ENCODE results near the gene ZNF354C.

DNA sequence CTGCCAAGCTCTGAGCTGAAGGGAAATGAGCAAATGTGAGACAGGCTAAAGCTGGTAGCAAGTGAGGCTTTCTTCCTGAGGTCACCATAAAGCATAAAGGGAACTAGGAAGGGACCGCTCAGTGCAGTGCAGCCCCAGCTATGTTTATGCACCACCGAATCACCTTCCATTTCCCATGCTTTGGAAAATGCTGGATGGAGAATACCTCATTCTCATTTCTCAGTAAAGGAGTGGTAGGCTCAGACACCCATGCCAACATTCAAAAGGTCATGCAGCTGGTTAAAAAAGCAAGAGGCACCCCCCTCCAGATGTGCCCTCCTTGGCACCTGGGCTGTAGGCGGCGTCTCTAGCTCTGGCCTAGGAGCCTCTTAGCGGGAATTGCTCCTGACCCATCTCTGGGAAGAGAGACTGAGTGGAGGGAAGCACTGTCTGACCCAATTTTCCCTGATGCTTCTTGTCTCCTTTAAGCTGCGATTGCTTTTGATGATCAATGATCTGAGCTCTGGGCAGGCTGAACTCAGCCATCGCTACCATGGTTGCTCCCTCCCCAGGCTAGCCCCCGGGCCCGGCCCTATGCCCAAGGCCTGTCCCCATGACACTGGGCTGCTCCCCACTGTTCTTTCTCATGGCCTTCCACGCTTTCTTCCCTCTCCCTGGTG, 58.7 kb downstream of the ZNF354C start:
- TF ChIP-seq, protein P1, sequence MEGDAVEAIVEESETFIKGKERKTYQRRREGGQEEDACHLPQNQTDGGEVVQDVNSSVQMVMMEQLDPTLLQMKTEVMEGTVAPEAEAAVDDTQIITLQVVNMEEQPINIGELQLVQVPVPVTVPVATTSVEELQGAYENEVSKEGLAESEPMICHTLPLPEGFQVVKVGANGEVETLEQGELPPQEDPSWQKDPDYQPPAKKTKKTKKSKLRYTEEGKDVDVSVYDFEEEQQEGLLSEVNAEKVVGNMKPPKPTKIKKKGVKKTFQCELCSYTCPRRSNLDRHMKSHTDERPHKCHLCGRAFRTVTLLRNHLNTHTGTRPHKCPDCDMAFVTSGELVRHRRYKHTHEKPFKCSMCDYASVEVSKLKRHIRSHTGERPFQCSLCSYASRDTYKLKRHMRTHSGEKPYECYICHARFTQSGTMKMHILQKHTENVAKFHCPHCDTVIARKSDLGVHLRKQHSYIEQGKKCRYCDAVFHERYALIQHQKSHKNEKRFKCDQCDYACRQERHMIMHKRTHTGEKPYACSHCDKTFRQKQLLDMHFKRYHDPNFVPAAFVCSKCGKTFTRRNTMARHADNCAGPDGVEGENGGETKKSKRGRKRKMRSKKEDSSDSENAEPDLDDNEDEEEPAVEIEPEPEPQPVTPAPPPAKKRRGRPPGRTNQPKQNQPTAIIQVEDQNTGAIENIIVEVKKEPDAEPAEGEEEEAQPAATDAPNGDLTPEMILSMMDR (IDR thresholded peaks at IDR 0.05): no peak
- TF ChIP-seq POLR2A (IDR thresholded peaks at IDR 0.05): no peak

All from vagina (tissue), 2 donors.